GM19397 (cell line): ENCODE results near the gene OR6K6.

ENCODE experiments used
- ATAC-seq: cut with Tn5 transposase; IDR thresholded peaks from one replicate; pipeline ENCODE4 v1.9.1; 2021; ENCODE audit warnings: mild to moderate bottlenecking, moderate library complexity; ENCODE audit not compliant: unreplicated experiment

OR6K6 gene

GRCh38 chr1:158800526-158800925 is 46.0 kb downstream of the OR6K6 start:
- ATAC-seq: no peak

DNA sequence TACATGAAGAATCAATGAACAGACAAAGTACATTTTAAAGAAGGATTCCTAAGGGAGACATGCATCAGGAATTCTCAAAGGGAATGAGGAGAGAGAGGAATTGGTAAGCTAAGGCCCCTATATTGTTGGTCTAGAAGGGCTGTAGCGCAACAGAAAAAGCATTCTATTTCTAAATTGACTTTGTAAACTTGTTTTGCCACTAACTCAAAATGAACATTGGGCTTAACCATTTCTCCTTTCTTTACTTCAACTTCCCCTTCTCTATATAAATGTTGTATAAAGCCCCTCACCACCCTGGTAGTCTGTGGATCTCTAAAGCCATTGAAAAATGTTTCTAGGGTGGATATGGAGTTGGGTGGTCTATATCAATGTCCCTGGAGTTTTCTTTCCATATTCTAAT is 46.9 kb downstream of the OR6K6 start:
- ATAC-seq: no peak

GRCh38 chr1:158803678-158804077 is 49.2 kb downstream of the OR6K6 start:
- no peak for ATAC-seq
